ENCODE measurements around the gene PSMD3.

DNA sequence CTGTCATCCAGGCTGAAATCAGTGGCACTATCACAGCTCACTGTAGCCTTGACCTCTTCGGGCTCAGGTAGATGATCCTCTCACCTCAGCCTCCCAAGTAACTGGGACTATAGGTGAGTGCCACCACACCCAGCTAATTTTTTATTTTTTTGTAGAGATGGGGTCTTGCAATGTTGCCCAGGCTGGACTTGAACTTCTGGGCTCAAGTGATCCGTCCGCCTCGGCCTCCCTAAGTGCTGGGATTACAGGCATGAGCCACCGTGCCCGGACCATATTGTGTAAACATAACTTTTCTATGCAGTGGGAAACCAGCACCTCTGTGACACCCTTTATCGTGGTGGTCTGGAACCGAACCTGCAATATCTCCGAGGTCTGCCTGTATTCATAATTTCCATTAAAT lies 23.5 kb downstream of the PSMD3 start:
- TF ChIP-seq GATA2 (IDR thresholded peaks at IDR 0.05; ENCODE audit: low read depth, low read length) (no peak), GATA3 (IDR thresholded peaks at IDR 0.05; ENCODE audit: low read depth, low read length) (no peak)

All from SH-SY5Y (cell line).